A673 (cell line): ENCODE measurements around the gene AP3S1. TPM values are rescaled to one million over a fixed set of nuclear protein-coding genes. Genes with fewer than 3 reads are reported as not detected.
"Not testable (repeated sequence)": the region's sequence is repeated elsewhere in the genome, so short reads cannot be mapped to it uniquely, and the experiment has no call there.

Experiments used
- BruUV-seq: library from RNA; stranded (reverse); fragments of 400-500 nt; replicated peaks from 2 replicates; lab custom pipeline; 2021; lab: Mats Ljungman, UMichigan
- CTCF ChIA-PET: fragments of 300-600 bp; sonication (Branson Sonifier 250); formaldehyde crosslinking; loops from one replicate; lab custom pipeline; 2022; ENCODE audit warnings: antibody characterized with exemption; lab: Charles Lee
- POLR2A ChIA-PET: fragments of 300-600 bp; sonication (Branson Sonifier 250); formaldehyde crosslinking; loops from one replicate; lab custom pipeline; 2022; ENCODE audit warnings: antibody characterized with exemption; ENCODE audit not compliant: low non-redundant PET; lab: Charles Lee
- DNase-seq: peaks from one replicate; pipeline ENCODE4 v3.0.0-alpha.2; 2015; ENCODE audit warnings: low spot score
- H3K27ac ChIP-seq: fragments of 200-600 bp; sonication (generic); 2 replicates; pipeline ENCODE4 v1.5.1; 2016; ENCODE audit warnings: mixed run types, low read depth, mild to moderate bottlenecking, mixed read lengths, antibody characterized with exemption, low read length; ENCODE audit not compliant: poor library complexity, severe bottlenecking
- H3K27me3 ChIP-seq: fragments of 200-600 bp; sonication (generic); replicated peaks from 2 replicates; pipeline ENCODE4 v1.6.1; 2017; ENCODE audit warnings: mixed run types, low read depth, mild to moderate bottlenecking, mixed read lengths, antibody characterized with exemption, low read length; ENCODE audit not compliant: insufficient read depth, poor library complexity
- H3K36me3 ChIP-seq: fragments of 200-600 bp; sonication (generic); 2 replicates; pipeline ENCODE4 v1.6.1; 2016; ENCODE audit warnings: mixed run types, mild to moderate bottlenecking, mixed read lengths, antibody characterized with exemption, low read length; ENCODE audit not compliant: insufficient read depth, poor library complexity, severe bottlenecking
- H3K4me1 ChIP-seq: fragments of 200-600 bp; sonication (generic); 2 replicates; pipeline ENCODE4 v1.6.1; 2017; ENCODE audit warnings: mixed run types, mild to moderate bottlenecking, mixed read lengths, antibody characterized with exemption, low read length; ENCODE audit not compliant: insufficient read depth, poor library complexity, severe bottlenecking
- H3K4me3 ChIP-seq: fragments of 200-600 bp; sonication (generic); 2 replicates; pipeline ENCODE4 v1.5.1; 2016; ENCODE audit warnings: low read depth, mixed run types, mild to moderate bottlenecking, mixed read lengths, low read length; ENCODE audit not compliant: poor library complexity, severe bottlenecking
- H3K9me3 ChIP-seq: fragments of 200-600 bp; sonication (generic); 2 replicates; pipeline ENCODE4 v1.6.1; 2016; ENCODE audit warnings: mixed run types, low read depth, mild to moderate bottlenecking, mixed read lengths, antibody characterized with exemption, low read length; ENCODE audit not compliant: poor library complexity, severe bottlenecking
- CTCF ChIP-seq: fragments of 300-800, 200-600 bp; sonication (generic); conservative IDR thresholded peaks from 2 replicates; pipeline ENCODE4 v1.5.1; 2017; ENCODE audit warnings: low read depth, mild to moderate bottlenecking, antibody characterized with exemption, low read length, moderate library complexity, mixed read lengths
- EZH2 ChIP-seq: fragments of 200-600 bp; sonication (generic); IDR thresholded peaks from 2 replicates; pipeline ENCODE4 v1.6.1; 2017; ENCODE audit warnings: borderline replicate concordance, low read depth, mild to moderate bottlenecking, mixed read lengths, antibody characterized with exemption, low read length; ENCODE audit not compliant: poor library complexity, severe bottlenecking
- intact Hi-C: fragments of 100-400 bp; cut with micrococcal nuclease; formaldehyde crosslinking; loops from one replicate; pipeline ENCODE4 v1.10.0; 2022; ENCODE audit not compliant: unreplicated experiment
- total RNA-seq: library from RNA; stranded (reverse); gene quantifications from 2 replicates; pipeline ENCODE4 v1.2.3, GENCODE V29; 2021

Gene AP3S1
- total RNA-seq, 1 experiment from 2014 or later = 66.9 TPM

- TF ChIP-seq CTCF (no peak; the same call in 1 of the 2 replicates), EZH2 (no peak)
- Histone ChIP-seq H3K36me3 (no peaks in the 10 kb centered on the region), H3K9me3 (no peaks in the 10 kb centered on the region), H3K4me3 (no peak overlapping the region), H3K27me3 (no peaks in the 10 kb centered on the region), H3K27ac (no peak overlapping the region), H3K4me1 (no peaks in the 10 kb centered on the region)
- no TSS peak for BruUV-seq
- DNase-seq = no peak
- POLR2A ChIA-PET = no interaction called here
- CTCF ChIA-PET = no interaction called here
- intact Hi-C loops = no loop called here
These were observed 33.7 kb downstream of the AP3S1 start for GRCh38 chr5:115875447-115875846.

GRCh38 chr5:115877342-115877741, 35.6 kb downstream of the AP3S1 start:
- H3K4me1 ChIP-seq, H3K36me3 ChIP-seq, H3K9me3 ChIP-seq, POLR2A ChIA-PET, H3K27ac ChIP-seq, DNase-seq, intact Hi-C loops, CTCF ChIA-PET, BruUV-seq, H3K27me3 ChIP-seq, H3K4me3 ChIP-seq: not testable (repeated sequence)

- H3K4me1 ChIP-seq, POLR2A ChIA-PET, intact Hi-C loops, CTCF ChIA-PET, H3K27ac ChIP-seq, H3K36me3 ChIP-seq, DNase-seq, H3K27me3 ChIP-seq, H3K4me3 ChIP-seq, H3K9me3 ChIP-seq, BruUV-seq: not testable (repeated sequence)
These were observed 40.7 kb downstream of the AP3S1 start for GRCh38 chr5:115882434-115882833.

GRCh38 chr5:115884704-115885103, 43.0 kb downstream of the AP3S1 start:
- Histone ChIP-seq H3K9me3 (no peaks in the 10 kb centered on the region), H3K36me3 (no peaks in the 10 kb centered on the region), H3K27ac (no peak overlapping the region), H3K4me3 (no peak overlapping the region), H3K4me1 (no peaks in the 10 kb centered on the region), H3K27me3 (no peaks in the 10 kb centered on the region)
- no peak for DNase-seq
- TF ChIP-seq CTCF (no peak), EZH2 (no peak)
- ChIA-PET CTCF (no interaction called here), POLR2A (no interaction called here)
- intact Hi-C loops = no loop called here
- BruUV-seq = no TSS peak

GRCh38 chr5:115885208-115885607, 43.5 kb downstream of the AP3S1 start:
- H3K36me3 ChIP-seq, BruUV-seq, H3K4me1 ChIP-seq, H3K27ac ChIP-seq, H3K27me3 ChIP-seq, H3K4me3 ChIP-seq, intact Hi-C loops, CTCF ChIA-PET, H3K9me3 ChIP-seq, POLR2A ChIA-PET, DNase-seq: not testable (repeated sequence)
